Cardiac fibroblast (primary cell): Measurements from ENCODE around the gene TMTC4.

Experiments
- DNase-seq, 2 donors: peaks; one replicate each; pipeline versions ENCODE4 v3.0.0 to v3.0.0-alpha.2; 2010; ENCODE audit warnings: low read depth in 2 of 2
- H3K4me3 ChIP-seq, 2 donors: replicated peaks in 1 of 2; 1 replicate in 1 of 2; 2 replicates in 1 of 2; pipeline ENCODE4 v1.5.1; 2011; ENCODE audit warnings: low read depth in 2 of 2, low read length in 2 of 2, mild to moderate bottlenecking in 2 of 2, moderate library complexity in 1 of 2
- CTCF ChIP-seq: IDR thresholded peaks from one replicate; pipeline ENCODE4 v1.5.1; 2011; ENCODE audit warnings: low read depth, mild to moderate bottlenecking, low read length, inconsistent platforms

TMTC4 gene

GRCh38 chr13:100613031-100613430 is 61.6 kb downstream of the TMTC4 start:
- DNase-seq: no peak
- TF ChIP-seq CTCF: no peak

GRCh38 chr13:100611678-100612492 is 62.7 kb downstream of the TMTC4 start:
- H3K4me3 ChIP-seq: no peak overlapping the region
- no peak for DNase-seq
- no peak for TF ChIP-seq CTCF

More at GRCh38 chr13:100613031-100613430, 61.6 kb downstream of the TMTC4 start:
- H3K4me3 ChIP-seq: no peak overlapping the region

GRCh38 chr13:100610391-100611347 is 63.9 kb downstream of the TMTC4 start:
- DNase-seq: no peak
- no peak for TF ChIP-seq CTCF
- H3K4me3 ChIP-seq: no peak overlapping the region

GRCh38 chr13:100608906-100609305 is 65.7 kb downstream of the TMTC4 start:
- peak in 1 of 2 donors; percentile 19 for DNase-seq
- no peak overlapping the region for H3K4me3 ChIP-seq
- TF ChIP-seq CTCF: no peak

GRCh38 chr13:100608489-100608888 is 66.1 kb downstream of the TMTC4 start:
- DNase-seq: no peak
- H3K4me3 ChIP-seq: no peak overlapping the region
- TF ChIP-seq CTCF: no peak

- no peak for TF ChIP-seq CTCF
- DNase-seq: no peak
- no peak overlapping the region for H3K4me3 ChIP-seq
These were observed 69.5 kb downstream of the TMTC4 start for GRCh38 chr13:100604918-100605710.
